Mesothelial cell of epicardium (in vitro differentiated cells): ENCODE results near the gene UBE2L5. TPM values are rescaled to one million over a fixed set of nuclear protein-coding genes. Genes with fewer than 3 reads are reported as not detected.

Source experiments
- DNase-seq, 2 experiments: peaks; one replicate each; pipeline ENCODE4 v3.0.0; 2021; ENCODE audit warnings: low spot score in 2 of 2; ENCODE audit not compliant: unreplicated experiment in 2 of 2
- H3K27ac Mint-ChIP-seq: 2 replicates; pipeline ENCODE4 v1.8.0; 2021; ENCODE audit warnings: mixed read lengths
- H3K27me3 Mint-ChIP-seq: 2 replicates; pipeline ENCODE4 v1.8.0; 2021; ENCODE audit warnings: low read depth, mixed read lengths
- H3K36me3 Mint-ChIP-seq: 2 replicates; pipeline ENCODE4 v1.8.0; 2021; ENCODE audit warnings: mixed read lengths
- H3K4me1 Mint-ChIP-seq: 2 replicates; pipeline ENCODE4 v1.8.0; 2021; ENCODE audit warnings: mixed read lengths
- H3K4me3 Mint-ChIP-seq: 2 replicates; pipeline ENCODE4 v1.8.0; 2021; ENCODE audit warnings: mild to moderate bottlenecking, moderate library complexity, mixed read lengths
- H3K9me3 Mint-ChIP-seq: 2 replicates; pipeline ENCODE4 v1.8.0; 2021; ENCODE audit warnings: mixed read lengths
- total RNA-seq: library from RNA; stranded (reverse); gene quantifications from 3 replicates; pipeline ENCODE4 v1.2.1, GENCODE V29; 2021
- TF ChIP-seq, protein P1 (sequence below): fragments of 200-600 bp; sonication (generic); IDR thresholded peaks from one replicate; pipeline ENCODE4 v1.5.0; 2021; ENCODE audit warnings: antibody characterized with exemption; ENCODE audit not compliant: unreplicated experiment

The UBE2L5 gene
- total RNA-seq, 1 donor from 2014 or later = not detected

DNA sequence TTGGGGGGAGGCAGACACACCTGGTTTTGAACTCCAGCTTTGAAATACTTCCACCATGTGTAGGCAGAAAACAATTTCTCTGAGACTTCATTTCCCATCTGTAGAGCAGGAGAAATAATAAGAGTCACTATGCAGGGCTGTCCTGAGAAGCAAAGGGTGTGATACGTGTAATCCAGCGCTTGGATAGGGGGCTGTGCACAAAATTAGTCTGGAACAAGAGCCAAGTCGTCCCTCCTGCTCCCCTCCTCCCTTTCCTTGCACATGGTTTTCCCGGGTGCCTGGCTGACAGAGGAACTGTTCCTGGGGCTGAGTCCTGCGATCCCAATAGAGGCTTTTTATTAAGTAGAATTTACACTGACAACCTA lies 29.6 kb upstream of the UBE2L5 start:
- H3K27me3 Mint-ChIP-seq = peaks cover 24% of the 10 kb centered on the region
- no peak overlapping the region for H3K27ac Mint-ChIP-seq
- TF ChIP-seq, protein P1, sequence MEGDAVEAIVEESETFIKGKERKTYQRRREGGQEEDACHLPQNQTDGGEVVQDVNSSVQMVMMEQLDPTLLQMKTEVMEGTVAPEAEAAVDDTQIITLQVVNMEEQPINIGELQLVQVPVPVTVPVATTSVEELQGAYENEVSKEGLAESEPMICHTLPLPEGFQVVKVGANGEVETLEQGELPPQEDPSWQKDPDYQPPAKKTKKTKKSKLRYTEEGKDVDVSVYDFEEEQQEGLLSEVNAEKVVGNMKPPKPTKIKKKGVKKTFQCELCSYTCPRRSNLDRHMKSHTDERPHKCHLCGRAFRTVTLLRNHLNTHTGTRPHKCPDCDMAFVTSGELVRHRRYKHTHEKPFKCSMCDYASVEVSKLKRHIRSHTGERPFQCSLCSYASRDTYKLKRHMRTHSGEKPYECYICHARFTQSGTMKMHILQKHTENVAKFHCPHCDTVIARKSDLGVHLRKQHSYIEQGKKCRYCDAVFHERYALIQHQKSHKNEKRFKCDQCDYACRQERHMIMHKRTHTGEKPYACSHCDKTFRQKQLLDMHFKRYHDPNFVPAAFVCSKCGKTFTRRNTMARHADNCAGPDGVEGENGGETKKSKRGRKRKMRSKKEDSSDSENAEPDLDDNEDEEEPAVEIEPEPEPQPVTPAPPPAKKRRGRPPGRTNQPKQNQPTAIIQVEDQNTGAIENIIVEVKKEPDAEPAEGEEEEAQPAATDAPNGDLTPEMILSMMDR = no peak
- no peaks in the 10 kb centered on the region for H3K36me3 Mint-ChIP-seq
- no peak for DNase-seq
- no peaks in the 10 kb centered on the region for H3K9me3 Mint-ChIP-seq
- H3K4me1 Mint-ChIP-seq = peaks cover 31% of the 10 kb centered on the region
- H3K4me3 Mint-ChIP-seq = no peak overlapping the region

- TF ChIP-seq, protein P1 = no peak
- Mint-ChIP-seq H3K36me3 (no peaks in the 10 kb centered on the region), H3K4me1 (peaks cover 15% of the 10 kb centered on the region), H3K27me3 (peaks cover 24% of the 10 kb centered on the region), H3K27ac (peak overlapping the region; percentile 65), H3K9me3 (no peaks in the 10 kb centered on the region), H3K4me3 (peak overlapping the region; percentile 76)
- no peak for DNase-seq
Measured at GRCh38 chr13:30394751-30395191, 27.5 kb upstream of the UBE2L5 start.

GRCh38 chr13:30395192-30396158 lies 26.8 kb upstream of the UBE2L5 start:
- peaks cover 13% of the 10 kb centered on the region for H3K4me1 Mint-ChIP-seq
- TF ChIP-seq, protein P1 = no peak
- no peak for DNase-seq
- H3K4me3 Mint-ChIP-seq = peak overlapping the region; percentile 76
- H3K9me3 Mint-ChIP-seq = no peaks in the 10 kb centered on the region
- H3K27ac Mint-ChIP-seq = peak overlapping the region; percentile 65
- H3K36me3 Mint-ChIP-seq = no peaks in the 10 kb centered on the region
- peaks cover 24% of the 10 kb centered on the region for H3K27me3 Mint-ChIP-seq

DNA sequence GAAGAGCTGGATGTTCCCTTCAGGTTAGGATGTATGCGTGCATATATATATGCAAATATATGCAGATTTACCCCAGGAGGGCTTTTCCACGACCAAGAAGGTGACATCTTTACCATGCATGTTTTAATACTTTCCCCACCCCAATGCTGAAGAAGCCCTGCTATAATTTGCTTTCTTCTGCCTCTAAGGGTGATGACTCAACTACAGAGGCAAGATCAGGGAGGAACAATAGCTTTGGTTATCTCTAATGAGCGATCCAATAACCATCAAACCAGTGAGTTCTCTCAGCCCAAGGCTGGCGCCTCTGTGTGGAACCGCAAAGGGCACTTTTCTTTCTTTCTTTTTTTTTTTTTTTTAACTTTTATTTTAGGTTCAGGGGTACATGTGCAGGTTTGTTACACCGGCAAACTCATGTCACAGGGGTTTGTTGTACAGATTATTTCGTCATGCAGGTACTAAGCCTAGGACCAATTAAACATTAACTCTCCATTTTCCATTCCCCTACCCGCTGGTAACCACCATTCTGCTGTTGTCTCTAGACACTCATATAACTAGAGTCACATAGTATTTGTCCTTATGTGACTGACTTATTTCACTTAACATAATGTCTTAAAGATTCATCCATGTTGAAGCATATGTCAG lies 25.7 kb upstream of the UBE2L5 start:
- TF ChIP-seq, protein P1 = no peak
- peaks cover 13% of the 10 kb centered on the region for H3K4me1 Mint-ChIP-seq
- H3K4me3 Mint-ChIP-seq = no peak overlapping the region
- no peaks in the 10 kb centered on the region for H3K9me3 Mint-ChIP-seq
- H3K36me3 Mint-ChIP-seq = no peaks in the 10 kb centered on the region
- no peak for DNase-seq
- peaks cover 22% of the 10 kb centered on the region for H3K27me3 Mint-ChIP-seq
- H3K27ac Mint-ChIP-seq = no peak overlapping the region

DNA sequence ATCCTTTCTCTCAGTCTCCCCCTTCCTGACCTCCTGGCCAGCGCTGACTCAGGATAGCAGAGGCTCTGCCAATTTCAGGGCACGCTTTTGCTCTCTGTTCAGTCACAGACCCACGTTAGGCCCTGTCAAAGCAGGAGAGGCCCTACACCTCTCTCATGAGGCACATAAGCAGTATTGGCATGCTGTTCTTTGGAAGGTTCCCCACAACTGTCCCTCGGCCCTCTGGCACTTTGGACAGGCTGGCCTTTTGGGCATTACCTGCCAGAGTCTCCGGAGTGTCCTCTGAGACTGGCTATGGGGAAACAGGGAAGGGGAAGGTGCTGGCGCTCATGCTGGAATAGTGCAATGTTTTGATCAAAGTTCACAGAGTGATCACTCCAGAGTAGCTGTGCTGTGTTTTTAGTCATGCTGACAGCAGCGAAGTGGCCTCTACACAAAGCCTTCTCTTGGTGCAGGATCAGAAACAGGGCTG lies 23.7 kb upstream of the UBE2L5 start:
- no peak for DNase-seq
- H3K27me3 Mint-ChIP-seq = peaks cover 3% of the 10 kb centered on the region
- H3K27ac Mint-ChIP-seq = no peak overlapping the region
- no peaks in the 10 kb centered on the region for H3K36me3 Mint-ChIP-seq
- H3K4me3 Mint-ChIP-seq = no peak overlapping the region
- H3K4me1 Mint-ChIP-seq = peaks cover 19% of the 10 kb centered on the region
- H3K9me3 Mint-ChIP-seq = no peaks in the 10 kb centered on the region
- TF ChIP-seq, protein P1 = no peak
